HEK293 (cell line): ENCODE data around the gene MACROD1.

Experiments used
- CTCF ChIA-PET: fragments of 350-600 bp; formaldehyde crosslinking; extraction: SDS; loops from one replicate; lab custom pipeline; 2021; ENCODE audit warnings: antibody characterized with exemption; lab: Yijun Ruan, JAX
- POLR2A ChIA-PET: fragments of 300-600 bp; formaldehyde crosslinking; extraction: SDS; loops from one replicate; lab custom pipeline; 2020; ENCODE audit warnings: antibody characterized with exemption, inconsistent platforms; lab: Yijun Ruan, JAX
- H3K27ac ChIP-seq: fragments of 200-500 bp; sonication (Bioruptor generic); 2 replicates; pipeline ENCODE4 v1.5.1; 2014; ENCODE audit warnings: low read depth, low read length, control low read depth, inconsistent platforms; ENCODE audit errors: extremely low read depth
- H3K36me3 ChIP-seq, 2 experiments: fragments of 200-500 bp in 1 of 2; sonication (Bioruptor generic) in 1 of 2; 1 replicate in 1 of 2; 2 replicates in 1 of 2; pipeline ENCODE4 v1.5.1; 2014 to 2017; ENCODE audit warnings: inconsistent platforms in 2 of 2, low read length in 2 of 2; ENCODE audit not compliant: control insufficient read depth in 2 of 2, insufficient read depth in 1 of 2
- H3K4me1 ChIP-seq: fragments of 200-500 bp; sonication (Bioruptor generic); 2 replicates; pipeline ENCODE4 v1.5.1; 2014; ENCODE audit warnings: mild to moderate bottlenecking, low read length, inconsistent platforms; ENCODE audit not compliant: control insufficient read depth, insufficient read depth
- H3K4me3 ChIP-seq: 2 replicates; pipeline ENCODE4 v1.5.1; 2011; ENCODE audit warnings: low read depth, mild to moderate bottlenecking, control low read depth, low read length, moderate library complexity
- H3K9me3 ChIP-seq: fragments of 200-500 bp; sonication (Bioruptor generic); 2 replicates; pipeline ENCODE4 v1.5.1; 2014; ENCODE audit warnings: low read depth, low read length, inconsistent platforms; ENCODE audit not compliant: control insufficient read depth, insufficient read depth
- EGR2 ChIP-seq: fragments of 450-650 bp; formaldehyde crosslinking; IDR thresholded peaks from 2 replicates; pipeline ENCODE4 v1.5.1; 2016; ENCODE audit warnings: low read depth, missing biosample characterization, missing genetic modification characterization
- RBAK ChIP-seq: fragments of 450-650 bp; formaldehyde crosslinking; IDR thresholded peaks from 2 replicates; pipeline ENCODE4 v1.5.1; 2016; ENCODE audit warnings: missing biosample characterization, missing genetic modification characterization
- SP7 ChIP-seq: fragments of 450-650 bp; formaldehyde crosslinking; IDR thresholded peaks from 2 replicates; pipeline ENCODE4 v1.5.1; 2016; ENCODE audit warnings: missing biosample characterization, missing genetic modification characterization
- YY1 ChIP-seq: fragments of 450-650 bp; formaldehyde crosslinking; IDR thresholded peaks from 2 replicates; pipeline ENCODE4 v1.5.1; 2018; ENCODE audit warnings: missing biosample characterization, missing genetic modification characterization
- ZBTB1 ChIP-seq: fragments of 450-650 bp; formaldehyde crosslinking; IDR thresholded peaks from 2 replicates; pipeline ENCODE4 v1.5.1; 2016; ENCODE audit warnings: missing biosample characterization, missing genetic modification characterization
- ZFHX2 ChIP-seq: fragments of 450-650 bp; formaldehyde crosslinking; conservative IDR thresholded peaks from 2 replicates; pipeline ENCODE4 v1.5.1; 2016; ENCODE audit warnings: missing biosample characterization, missing genetic modification characterization
- ZFP3 ChIP-seq: fragments of 450-650 bp; formaldehyde crosslinking; IDR thresholded peaks from 2 replicates; pipeline ENCODE4 v1.5.1; 2016; ENCODE audit warnings: low read depth, missing biosample characterization, missing genetic modification characterization
- ZFP37 ChIP-seq: fragments of 450-650 bp; formaldehyde crosslinking; IDR thresholded peaks from 2 replicates; pipeline ENCODE4 v1.5.1; 2016; ENCODE audit warnings: missing biosample characterization, missing genetic modification characterization
- ZNF10 ChIP-seq: fragments of 450-650 bp; formaldehyde crosslinking; IDR thresholded peaks from 2 replicates; pipeline ENCODE4 v1.5.1; 2017; ENCODE audit warnings: missing biosample characterization, missing genetic modification characterization
- ZNF239 ChIP-seq: fragments of 450-650 bp; formaldehyde crosslinking; IDR thresholded peaks from 2 replicates; pipeline ENCODE4 v1.5.1; 2016; ENCODE audit warnings: missing biosample characterization, missing genetic modification characterization
- ZNF354C ChIP-seq: fragments of 450-650 bp; formaldehyde crosslinking; IDR thresholded peaks from 2 replicates; pipeline ENCODE4 v1.5.1; 2016; ENCODE audit warnings: missing biosample characterization, missing genetic modification characterization, low read depth, borderline replicate concordance
- ZNF621 ChIP-seq: fragments of 450-650 bp; formaldehyde crosslinking; IDR thresholded peaks from 2 replicates; pipeline ENCODE4 v1.5.1; 2017; ENCODE audit warnings: missing biosample characterization, missing genetic modification characterization
- ZNF654 ChIP-seq: fragments of 450-650 bp; formaldehyde crosslinking; IDR thresholded peaks from 2 replicates; pipeline ENCODE4 v1.5.1; 2016; ENCODE audit warnings: low read depth, missing biosample characterization, missing genetic modification characterization
- ZNF768 ChIP-seq: fragments of 450-650 bp; formaldehyde crosslinking; IDR thresholded peaks from 2 replicates; pipeline ENCODE4 v1.5.1; 2018; ENCODE audit warnings: missing biosample characterization, mild to moderate bottlenecking, missing genetic modification characterization
- TF ChIP-seq, protein P1 (sequence below): fragments of 450-650 bp; formaldehyde crosslinking; IDR thresholded peaks from 2 replicates; pipeline ENCODE4 v1.5.1; 2017; ENCODE audit warnings: missing biosample characterization, missing genetic modification characterization
- TF ChIP-seq, protein P2 (sequence below): fragments of 450-650 bp; formaldehyde crosslinking; IDR thresholded peaks from 2 replicates; pipeline ENCODE4 v1.5.1; 2016; ENCODE audit warnings: missing biosample characterization, missing genetic modification characterization, borderline replicate concordance
- TF ChIP-seq, protein P3 (sequence below): fragments of 450-650 bp; formaldehyde crosslinking; IDR thresholded peaks from 2 replicates; pipeline ENCODE4 v1.5.1; 2017; ENCODE audit warnings: missing biosample characterization, mild to moderate bottlenecking, missing genetic modification characterization, moderate library complexity
- TF ChIP-seq, protein P4 (sequence below): fragments of 450-650 bp; formaldehyde crosslinking; optimal IDR thresholded peaks from 2 replicates; pipeline ENCODE3; 2016; ENCODE audit warnings: missing biosample characterization, mild to moderate bottlenecking, missing genetic modification characterization
- TF ChIP-seq, protein P5 (sequence below): fragments of 450-650 bp; formaldehyde crosslinking; IDR thresholded peaks from 2 replicates; pipeline ENCODE4 v1.5.1; 2016; ENCODE audit warnings: missing biosample characterization, missing genetic modification characterization, low read depth
- TF ChIP-seq, protein P6 (sequence below): fragments of 450-650 bp; formaldehyde crosslinking; conservative IDR thresholded peaks from 2 replicates; pipeline ENCODE4 v1.5.1; 2016; ENCODE audit warnings: low read depth, missing biosample characterization, missing genetic modification characterization

The MACROD1 gene

DNA sequence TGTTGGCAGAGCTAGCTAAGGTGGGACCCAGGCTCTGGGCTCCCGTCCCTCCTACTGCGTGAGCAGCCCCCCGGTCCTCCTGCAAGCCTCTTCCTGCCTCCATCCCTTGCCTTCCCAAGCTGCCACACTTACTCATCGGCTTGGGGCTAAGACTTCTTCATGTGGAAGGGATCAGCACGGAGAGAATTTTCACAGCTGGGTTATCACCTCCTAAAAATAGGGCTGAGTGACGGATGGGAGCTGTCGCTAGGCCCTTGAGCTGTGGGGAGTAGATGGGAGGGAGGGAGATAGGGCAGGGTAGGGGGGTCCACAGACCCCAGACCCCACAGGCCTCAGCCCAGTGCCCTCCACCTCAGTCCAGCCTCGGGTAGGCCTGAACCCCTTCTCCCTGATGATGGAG, 89.2 kb downstream of the MACROD1 start (continued):
- TF ChIP-seq, protein P1, sequence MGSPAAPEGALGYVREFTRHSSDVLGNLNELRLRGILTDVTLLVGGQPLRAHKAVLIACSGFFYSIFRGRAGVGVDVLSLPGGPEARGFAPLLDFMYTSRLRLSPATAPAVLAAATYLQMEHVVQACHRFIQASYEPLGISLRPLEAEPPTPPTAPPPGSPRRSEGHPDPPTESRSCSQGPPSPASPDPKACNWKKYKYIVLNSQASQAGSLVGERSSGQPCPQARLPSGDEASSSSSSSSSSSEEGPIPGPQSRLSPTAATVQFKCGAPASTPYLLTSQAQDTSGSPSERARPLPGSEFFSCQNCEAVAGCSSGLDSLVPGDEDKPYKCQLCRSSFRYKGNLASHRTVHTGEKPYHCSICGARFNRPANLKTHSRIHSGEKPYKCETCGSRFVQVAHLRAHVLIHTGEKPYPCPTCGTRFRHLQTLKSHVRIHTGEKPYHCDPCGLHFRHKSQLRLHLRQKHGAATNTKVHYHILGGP, result no peak
- TF ChIP-seq SP7 (tag by site-specific recombination) (no peak), ZNF354C (tag by site-specific recombination) (no peak), ZBTB1 (tag by site-specific recombination) (no peak)
- TF ChIP-seq, protein P2, sequence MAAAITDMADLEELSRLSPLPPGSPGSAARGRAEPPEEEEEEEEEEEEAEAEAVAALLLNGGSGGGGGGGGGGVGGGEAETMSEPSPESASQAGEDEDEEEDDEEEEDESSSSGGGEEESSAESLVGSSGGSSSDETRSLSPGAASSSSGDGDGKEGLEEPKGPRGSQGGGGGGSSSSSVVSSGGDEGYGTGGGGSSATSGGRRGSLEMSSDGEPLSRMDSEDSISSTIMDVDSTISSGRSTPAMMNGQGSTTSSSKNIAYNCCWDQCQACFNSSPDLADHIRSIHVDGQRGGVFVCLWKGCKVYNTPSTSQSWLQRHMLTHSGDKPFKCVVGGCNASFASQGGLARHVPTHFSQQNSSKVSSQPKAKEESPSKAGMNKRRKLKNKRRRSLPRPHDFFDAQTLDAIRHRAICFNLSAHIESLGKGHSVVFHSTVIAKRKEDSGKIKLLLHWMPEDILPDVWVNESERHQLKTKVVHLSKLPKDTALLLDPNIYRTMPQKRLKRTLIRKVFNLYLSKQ (tag by site-specific recombination), result no peak
- TF ChIP-seq, protein P3, sequence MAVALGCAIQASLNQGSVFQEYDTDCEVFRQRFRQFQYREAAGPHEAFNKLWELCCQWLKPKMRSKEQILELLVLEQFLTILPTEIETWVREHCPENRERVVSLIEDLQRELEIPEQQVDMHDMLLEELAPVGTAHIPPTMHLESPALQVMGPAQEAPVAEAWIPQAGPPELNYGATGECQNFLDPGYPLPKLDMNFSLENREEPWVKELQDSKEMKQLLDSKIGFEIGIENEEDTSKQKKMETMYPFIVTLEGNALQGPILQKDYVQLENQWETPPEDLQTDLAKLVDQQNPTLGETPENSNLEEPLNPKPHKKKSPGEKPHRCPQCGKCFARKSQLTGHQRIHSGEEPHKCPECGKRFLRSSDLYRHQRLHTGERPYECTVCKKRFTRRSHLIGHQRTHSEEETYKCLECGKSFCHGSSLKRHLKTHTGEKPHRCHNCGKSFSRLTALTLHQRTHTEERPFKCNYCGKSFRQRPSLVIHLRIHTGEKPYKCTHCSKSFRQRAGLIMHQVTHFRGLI (tag by site-specific recombination), result no peak

DNA sequence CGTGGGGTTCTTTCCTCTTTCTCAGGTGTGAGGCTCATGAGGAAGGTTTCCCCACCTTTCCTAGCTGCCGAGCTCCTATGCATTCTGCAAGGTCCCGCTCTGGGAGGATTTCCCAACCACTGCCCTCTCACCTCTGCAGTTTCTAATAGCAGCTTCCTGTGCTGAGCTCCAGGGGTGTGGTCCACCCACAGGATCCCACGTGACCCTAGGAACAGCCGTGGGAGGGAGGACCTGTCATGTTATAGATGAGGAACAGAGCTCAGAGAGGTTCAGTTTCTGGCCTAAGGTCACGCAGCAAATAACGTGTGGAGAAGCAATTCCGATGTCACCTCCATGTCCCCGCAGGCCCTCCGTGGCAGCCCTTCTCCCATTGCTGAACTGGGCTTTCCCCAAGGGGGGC, 91.7 kb downstream of the MACROD1 start:
- H3K27ac ChIP-seq, result no peak overlapping the region
- CTCF ChIA-PET, result interaction anchor here (1.1 to 1.2 kb wide), 2 partner anchors 31 to 237 kb away, joined by 5 read pairs; no protein-coding TSS in a partner anchor
- no peaks in the 10 kb centered on the region for H3K36me3 ChIP-seq
- no peak overlapping the region for H3K4me3 ChIP-seq
- no peaks in the 10 kb centered on the region for H3K9me3 ChIP-seq
- POLR2A ChIA-PET, result no interaction called here
- H3K4me1 ChIP-seq, result peaks cover 4% of the 10 kb centered on the region; the same call in 1 of the 2 replicates
- TF ChIP-seq ZNF10 (tag by site-specific recombination), result no peak
- peak; percentile 23; the same call in 1 of the 2 replicates for TF ChIP-seq EGR2 (tag by site-specific recombination)
- no peak for TF ChIP-seq RBAK (tag by site-specific recombination)
- TF ChIP-seq ZNF654 (tag by site-specific recombination), result no peak
- peak; percentile 45 for TF ChIP-seq ZFHX2 (tag by site-specific recombination)
- TF ChIP-seq, protein P4, sequence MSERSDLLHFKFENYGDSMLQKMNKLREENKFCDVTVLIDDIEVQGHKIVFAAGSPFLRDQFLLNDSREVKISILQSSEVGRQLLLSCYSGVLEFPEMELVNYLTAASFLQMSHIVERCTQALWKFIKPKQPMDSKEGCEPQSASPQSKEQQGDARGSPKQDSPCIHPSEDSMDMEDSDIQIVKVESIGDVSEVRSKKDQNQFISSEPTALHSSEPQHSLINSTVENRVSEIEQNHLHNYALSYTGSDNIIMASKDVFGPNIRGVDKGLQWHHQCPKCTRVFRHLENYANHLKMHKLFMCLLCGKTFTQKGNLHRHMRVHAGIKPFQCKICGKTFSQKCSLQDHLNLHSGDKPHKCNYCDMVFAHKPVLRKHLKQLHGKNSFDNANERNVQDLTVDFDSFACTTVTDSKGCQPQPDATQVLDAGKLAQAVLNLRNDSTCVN (tag by site-specific recombination), result no peak
- TF ChIP-seq, protein P5, sequence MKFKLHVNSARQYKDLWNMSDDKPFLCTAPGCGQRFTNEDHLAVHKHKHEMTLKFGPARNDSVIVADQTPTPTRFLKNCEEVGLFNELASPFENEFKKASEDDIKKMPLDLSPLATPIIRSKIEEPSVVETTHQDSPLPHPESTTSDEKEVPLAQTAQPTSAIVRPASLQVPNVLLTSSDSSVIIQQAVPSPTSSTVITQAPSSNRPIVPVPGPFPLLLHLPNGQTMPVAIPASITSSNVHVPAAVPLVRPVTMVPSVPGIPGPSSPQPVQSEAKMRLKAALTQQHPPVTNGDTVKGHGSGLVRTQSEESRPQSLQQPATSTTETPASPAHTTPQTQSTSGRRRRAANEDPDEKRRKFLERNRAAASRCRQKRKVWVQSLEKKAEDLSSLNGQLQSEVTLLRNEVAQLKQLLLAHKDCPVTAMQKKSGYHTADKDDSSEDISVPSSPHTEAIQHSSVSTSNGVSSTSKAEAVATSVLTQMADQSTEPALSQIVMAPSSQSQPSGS (tag by site-specific recombination), result no peak
- no peak for TF ChIP-seq ZNF621 (tag by site-specific recombination)
- TF ChIP-seq, protein P6, sequence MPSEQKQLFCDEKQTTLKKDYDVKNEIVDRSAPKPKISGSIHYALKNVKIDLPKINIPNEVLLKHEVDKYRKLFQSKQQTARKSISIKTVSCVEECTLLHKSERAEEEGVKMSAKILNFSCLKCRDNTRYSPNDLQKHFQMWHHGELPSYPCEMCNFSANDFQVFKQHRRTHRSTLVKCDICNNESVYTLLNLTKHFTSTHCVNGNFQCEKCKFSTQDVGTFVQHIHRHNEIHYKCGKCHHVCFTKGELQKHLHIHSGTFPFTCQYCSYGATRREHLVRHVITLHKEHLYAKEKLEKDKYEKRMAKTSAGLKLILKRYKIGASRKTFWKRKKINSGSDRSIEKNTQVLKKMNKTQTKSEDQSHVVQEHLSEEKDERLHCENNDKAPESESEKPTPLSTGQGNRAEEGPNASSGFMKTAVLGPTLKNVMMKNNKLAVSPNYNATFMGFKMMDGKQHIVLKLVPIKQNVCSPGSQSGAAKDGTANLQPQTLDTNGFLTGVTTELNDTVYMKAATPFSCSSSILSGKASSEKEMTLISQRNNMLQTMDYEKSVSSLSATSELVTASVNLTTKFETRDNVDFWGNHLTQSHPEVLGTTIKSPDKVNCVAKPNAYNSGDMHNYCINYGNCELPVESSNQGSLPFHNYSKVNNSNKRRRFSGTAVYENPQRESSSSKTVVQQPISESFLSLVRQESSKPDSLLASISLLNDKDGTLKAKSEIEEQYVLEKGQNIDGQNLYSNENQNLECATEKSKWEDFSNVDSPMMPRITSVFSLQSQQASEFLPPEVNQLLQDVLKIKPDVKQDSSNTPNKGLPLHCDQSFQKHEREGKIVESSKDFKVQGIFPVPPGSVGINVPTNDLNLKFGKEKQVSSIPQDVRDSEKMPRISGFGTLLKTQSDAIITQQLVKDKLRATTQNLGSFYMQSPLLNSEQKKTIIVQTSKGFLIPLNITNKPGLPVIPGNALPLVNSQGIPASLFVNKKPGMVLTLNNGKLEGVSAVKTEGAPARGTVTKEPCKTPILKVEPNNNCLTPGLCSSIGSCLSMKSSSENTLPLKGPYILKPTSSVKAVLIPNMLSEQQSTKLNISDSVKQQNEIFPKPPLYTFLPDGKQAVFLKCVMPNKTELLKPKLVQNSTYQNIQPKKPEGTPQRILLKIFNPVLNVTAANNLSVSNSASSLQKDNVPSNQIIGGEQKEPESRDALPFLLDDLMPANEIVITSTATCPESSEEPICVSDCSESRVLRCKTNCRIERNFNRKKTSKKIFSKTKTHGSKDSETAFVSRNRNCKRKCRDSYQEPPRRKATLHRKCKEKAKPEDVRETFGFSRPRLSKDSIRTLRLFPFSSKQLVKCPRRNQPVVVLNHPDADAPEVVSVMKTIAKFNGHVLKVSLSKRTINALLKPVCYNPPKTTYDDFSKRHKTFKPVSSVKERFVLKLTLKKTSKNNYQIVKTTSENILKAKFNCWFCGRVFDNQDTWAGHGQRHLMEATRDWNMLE, result no peak
- TF ChIP-seq ZNF768 (tag by site-specific recombination), result 0 out of 2 replicates have a peak, but pooled peaks have one; percentile 43
- TF ChIP-seq ZNF239 (tag by site-specific recombination), result no peak
- TF ChIP-seq YY1 (tag by site-specific recombination), result no peak
- TF ChIP-seq ZFP37, result no peak
- TF ChIP-seq ZFP3, result peak; percentile 61
